ENCODE measurements around the gene C11orf54.

DNA sequence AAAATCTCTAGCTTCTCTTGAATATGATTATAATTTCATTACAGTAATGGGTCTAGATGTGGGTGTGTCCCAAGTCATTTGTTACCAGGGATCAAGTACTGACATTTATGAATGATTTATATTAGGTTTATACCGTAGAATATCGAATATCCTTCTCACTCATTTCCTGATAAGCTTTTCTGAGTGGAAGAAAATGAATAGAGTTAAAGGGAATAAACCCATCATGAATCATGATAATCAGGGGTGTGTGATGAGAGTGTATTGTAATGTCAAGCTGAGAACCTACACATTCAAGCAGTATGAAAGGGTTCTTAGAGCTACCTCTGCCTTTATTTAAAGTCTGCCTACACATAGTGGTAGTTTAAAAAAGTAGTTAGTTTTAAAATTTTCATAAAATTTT is 59.9 kb downstream of the C11orf54 start:
- no peak for TF ChIP-seq CTCF (IDR thresholded peaks at IDR 0.05; ENCODE audit: low read length)
- no peak for TF ChIP-seq EZH2 (IDR thresholded peaks at IDR 0.05; ENCODE audit: borderline replicate concordance, low read length)
